Retinal pigment epithelial cell (primary cell): Measurements from ENCODE around the gene MACC1.
"Not testable (repeated sequence)": the region's sequence is repeated elsewhere in the genome, so short reads cannot be mapped to it uniquely, and the experiment has no call there.

Experiments
- DNase-seq: peaks from one replicate; pipeline ENCODE4 v3.0.0-alpha.2; 2010; ENCODE audit warnings: low read depth
- H3K4me3 ChIP-seq: 2 replicates; pipeline ENCODE4 v1.5.1; 2011; ENCODE audit warnings: mild to moderate bottlenecking, low read length, control low read depth, moderate library complexity
- CTCF ChIP-seq: conservative IDR thresholded peaks from 2 replicates; pipeline ENCODE4 v1.5.1; 2011; ENCODE audit warnings: low read depth, low read length, control low read depth, inconsistent platforms

The MACC1 gene

GRCh38 chr7:20190560-20191390, 26.4 kb downstream of the MACC1 start:
- no peak for TF ChIP-seq CTCF
- DNase-seq: no peak
- no peak overlapping the region for H3K4me3 ChIP-seq

- TF ChIP-seq CTCF: no peak
- H3K4me3 ChIP-seq: no peak overlapping the region
- DNase-seq: no peak
These were observed 27.3 kb downstream of the MACC1 start for GRCh38 chr7:20189852-20190251.

GRCh38 chr7:20188567-20188966, 28.6 kb downstream of the MACC1 start:
- DNase-seq: no peak
- TF ChIP-seq CTCF: no peak
- no peak overlapping the region for H3K4me3 ChIP-seq

GRCh38 chr7:20187850-20188249, 29.3 kb downstream of the MACC1 start:
- DNase-seq, H3K4me3 ChIP-seq: not testable (repeated sequence)

GRCh38 chr7:20185988-20186387, 31.2 kb downstream of the MACC1 start:
- H3K4me3 ChIP-seq: no peak overlapping the region
- no peak for DNase-seq
- no peak for TF ChIP-seq CTCF

- no peak overlapping the region for H3K4me3 ChIP-seq
- TF ChIP-seq CTCF: no peak
- DNase-seq: no peak
These were observed 34.1 kb downstream of the MACC1 start for GRCh38 chr7:20183086-20183485.

GRCh38 chr7:20176578-20177242, 40.5 kb downstream of the MACC1 start:
- TF ChIP-seq CTCF: no peak
- DNase-seq: no peak

More at GRCh38 chr7:20176578-20177242, 40.5 kb downstream of the MACC1 start:
- no peak overlapping the region for H3K4me3 ChIP-seq
